Measurements from ENCODE around the gene FANCC.

DNA sequence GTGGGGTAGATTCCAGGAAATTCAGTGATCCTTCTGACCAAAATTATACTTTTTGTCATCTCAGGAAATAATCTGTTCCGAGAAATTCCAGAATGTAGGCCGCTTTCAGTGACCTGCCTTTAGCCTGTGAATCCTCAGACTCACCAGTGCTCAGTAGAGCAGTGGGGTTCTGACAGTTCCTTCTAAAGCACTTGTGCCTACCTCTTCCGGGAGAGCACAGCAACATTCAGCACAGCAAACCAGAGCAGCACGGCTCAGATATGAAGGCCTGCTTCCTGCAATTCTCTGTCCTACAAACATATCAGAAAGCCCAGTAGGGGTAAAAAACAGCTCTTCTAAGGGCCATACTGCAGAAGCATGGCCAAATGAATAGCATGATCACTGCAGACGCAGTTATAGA, 15.0 kb downstream of the FANCC start:
- TF ChIP-seq, protein P1, sequence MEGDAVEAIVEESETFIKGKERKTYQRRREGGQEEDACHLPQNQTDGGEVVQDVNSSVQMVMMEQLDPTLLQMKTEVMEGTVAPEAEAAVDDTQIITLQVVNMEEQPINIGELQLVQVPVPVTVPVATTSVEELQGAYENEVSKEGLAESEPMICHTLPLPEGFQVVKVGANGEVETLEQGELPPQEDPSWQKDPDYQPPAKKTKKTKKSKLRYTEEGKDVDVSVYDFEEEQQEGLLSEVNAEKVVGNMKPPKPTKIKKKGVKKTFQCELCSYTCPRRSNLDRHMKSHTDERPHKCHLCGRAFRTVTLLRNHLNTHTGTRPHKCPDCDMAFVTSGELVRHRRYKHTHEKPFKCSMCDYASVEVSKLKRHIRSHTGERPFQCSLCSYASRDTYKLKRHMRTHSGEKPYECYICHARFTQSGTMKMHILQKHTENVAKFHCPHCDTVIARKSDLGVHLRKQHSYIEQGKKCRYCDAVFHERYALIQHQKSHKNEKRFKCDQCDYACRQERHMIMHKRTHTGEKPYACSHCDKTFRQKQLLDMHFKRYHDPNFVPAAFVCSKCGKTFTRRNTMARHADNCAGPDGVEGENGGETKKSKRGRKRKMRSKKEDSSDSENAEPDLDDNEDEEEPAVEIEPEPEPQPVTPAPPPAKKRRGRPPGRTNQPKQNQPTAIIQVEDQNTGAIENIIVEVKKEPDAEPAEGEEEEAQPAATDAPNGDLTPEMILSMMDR (IDR thresholded peaks at IDR 0.05; ENCODE audit: borderline replicate concordance, extremely low read depth, low read length, poor library complexity, severe bottlenecking): no peak
- no peak for TF ChIP-seq EZH2 (IDR thresholded peaks at IDR 0.05; ENCODE audit: borderline replicate concordance, low read depth, low read length, severe bottlenecking)

All from DND-41 (cell line).